Caco-2 (cell line): ENCODE measurements around the gene ITPR3. TPM values are rescaled to one million over a fixed set of nuclear protein-coding genes. Genes with fewer than 3 reads are reported as not detected.

ENCODE experiments used
- BruUV-seq: library from RNA; stranded (reverse); fragments of 400-500 nt; replicated peaks from 2 replicates; lab custom pipeline; 2021; lab: Mats Ljungman, UMichigan
- CTCF ChIA-PET: fragments of 300-600 bp; sonication (Branson Sonifier 250); formaldehyde crosslinking; loops from one replicate; lab custom pipeline; 2022; ENCODE audit warnings: antibody characterized with exemption; lab: Charles Lee
- POLR2A ChIA-PET: fragments of 300-600 bp; sonication (Branson Sonifier 250); formaldehyde crosslinking; loops from one replicate; lab custom pipeline; 2022; ENCODE audit warnings: antibody characterized with exemption; lab: Charles Lee
- DNase-seq, 2 experiments: peaks; one replicate each; pipeline versions ENCODE4 v3.0.0 to v3.0.0-alpha.2; 2020 to 2022
- H3K27me3 ChIP-seq: replicated peaks from 2 replicates; pipeline ENCODE4 v1.6.0; 2011; ENCODE audit warnings: low read length; ENCODE audit not compliant: control insufficient read depth, insufficient read depth
- H3K36me3 ChIP-seq: 2 replicates; pipeline ENCODE4 v1.5.1; 2011; ENCODE audit warnings: low read length; ENCODE audit not compliant: control insufficient read depth, insufficient read depth
- H3K4me1 ChIP-seq: fragments of 250-450 bp; sonication (Bioruptor Pico); 2 replicates; pipeline ENCODE4 v1.5.1; 2020; ENCODE audit warnings: mild to moderate bottlenecking
- H3K4me3 ChIP-seq: 2 replicates; pipeline ENCODE4 v1.5.1; 2011; ENCODE audit warnings: low read depth, mild to moderate bottlenecking, control low read depth, low read length
- H3K9me3 ChIP-seq: fragments of 250-450 bp; sonication (Bioruptor Pico); 2 replicates; pipeline ENCODE4 v1.5.1; 2020; ENCODE audit warnings: mild to moderate bottlenecking, moderate library complexity
- H3K27ac Mint-ChIP-seq: one replicate; pipeline ENCODE4 v1.8.0; 2022; ENCODE audit warnings: mixed read lengths; ENCODE audit not compliant: unreplicated experiment
- H3K27me3 Mint-ChIP-seq: one replicate; pipeline ENCODE4 v1.8.0; 2022; ENCODE audit warnings: mixed read lengths; ENCODE audit not compliant: insufficient read depth, unreplicated experiment
- H3K36me3 Mint-ChIP-seq: one replicate; pipeline ENCODE4 v1.8.0; 2022; ENCODE audit warnings: mild to moderate bottlenecking, mixed read lengths; ENCODE audit not compliant: insufficient read depth, unreplicated experiment
- H3K4me1 Mint-ChIP-seq: one replicate; pipeline ENCODE4 v1.8.0; 2022; ENCODE audit warnings: low read depth, mixed read lengths; ENCODE audit not compliant: unreplicated experiment
- H3K4me3 Mint-ChIP-seq: one replicate; pipeline ENCODE4 v1.8.0; 2022; ENCODE audit warnings: mild to moderate bottlenecking, moderate library complexity, mixed read lengths; ENCODE audit not compliant: unreplicated experiment
- H3K9me3 Mint-ChIP-seq: one replicate; pipeline ENCODE4 v1.8.0; 2022; ENCODE audit warnings: mixed read lengths; ENCODE audit not compliant: unreplicated experiment
- intact Hi-C: fragments of 100-400 bp; cut with micrococcal nuclease; formaldehyde crosslinking; loops from one replicate; pipeline ENCODE4 v1.10.0; 2022; ENCODE audit not compliant: unreplicated experiment
- total RNA-seq: library from RNA; stranded (reverse); gene quantifications from 2 replicates; pipeline ENCODE4 v1.2.3, GENCODE V29; 2022
- TF ChIP-seq, protein P1 (sequence below), 2 experiments: fragments of 200-600 bp in 1 of 2; IDR thresholded peaks; 1 replicate in 1 of 2; 2 replicates in 1 of 2; pipeline versions ENCODE4 v1.5.1 to v1.8.0; 2011 to 2022; ENCODE audit warnings: antibody characterized with exemption in 1 of 2, control low read depth in 1 of 2, inconsistent platforms in 1 of 2, low read depth in 1 of 2, low read length in 1 of 2, mild to moderate bottlenecking in 1 of 2, moderate library complexity in 1 of 2; ENCODE audit not compliant: insufficient read depth in 1 of 2, severe bottlenecking in 1 of 2, unreplicated experiment in 1 of 2

Gene ITPR3
- total RNA-seq, 1 experiment from 2014 or later = 42.1 TPM

DNA sequence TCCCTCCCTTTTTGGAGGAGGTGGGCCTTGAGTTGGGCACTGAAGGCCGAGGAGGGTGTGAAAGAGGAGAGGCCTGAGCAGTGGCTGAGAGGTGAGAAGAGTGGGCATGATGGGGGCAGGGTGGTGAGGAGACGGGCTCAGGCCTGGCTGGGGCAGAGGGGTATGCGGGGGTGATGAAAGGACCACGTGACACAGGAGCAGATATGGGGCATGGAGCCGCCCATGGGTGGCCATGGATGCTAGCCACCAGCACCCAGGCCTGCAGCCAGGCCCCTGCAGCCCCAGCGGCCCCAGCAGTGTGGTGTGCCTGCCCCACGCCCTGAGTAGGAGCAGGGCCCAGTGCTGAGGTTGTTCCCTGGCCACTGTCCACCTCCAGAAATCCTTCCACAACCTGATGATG is 63.9 kb downstream of the ITPR3 start:
- Mint-ChIP-seq H3K9me3 (no peaks in the 10 kb centered on the region), H3K4me1 (no peaks in the 10 kb centered on the region), H3K36me3 (peaks cover 34% of the 10 kb centered on the region), H3K4me3 (no peak overlapping the region), H3K27me3 (no peaks in the 10 kb centered on the region), H3K27ac (no peak overlapping the region)
- POLR2A ChIA-PET = no interaction called here
- intact Hi-C loops = no loop called here
- no peaks in the 10 kb centered on the region for H3K4me1 ChIP-seq
- BruUV-seq = no TSS peak
- peaks cover 1% of the 10 kb centered on the region; the same call in 1 of the 2 replicates for H3K36me3 ChIP-seq
- no peak for DNase-seq
- H3K9me3 ChIP-seq = no peaks in the 10 kb centered on the region
- H3K4me3 ChIP-seq = no peak overlapping the region
- TF ChIP-seq, protein P1, sequence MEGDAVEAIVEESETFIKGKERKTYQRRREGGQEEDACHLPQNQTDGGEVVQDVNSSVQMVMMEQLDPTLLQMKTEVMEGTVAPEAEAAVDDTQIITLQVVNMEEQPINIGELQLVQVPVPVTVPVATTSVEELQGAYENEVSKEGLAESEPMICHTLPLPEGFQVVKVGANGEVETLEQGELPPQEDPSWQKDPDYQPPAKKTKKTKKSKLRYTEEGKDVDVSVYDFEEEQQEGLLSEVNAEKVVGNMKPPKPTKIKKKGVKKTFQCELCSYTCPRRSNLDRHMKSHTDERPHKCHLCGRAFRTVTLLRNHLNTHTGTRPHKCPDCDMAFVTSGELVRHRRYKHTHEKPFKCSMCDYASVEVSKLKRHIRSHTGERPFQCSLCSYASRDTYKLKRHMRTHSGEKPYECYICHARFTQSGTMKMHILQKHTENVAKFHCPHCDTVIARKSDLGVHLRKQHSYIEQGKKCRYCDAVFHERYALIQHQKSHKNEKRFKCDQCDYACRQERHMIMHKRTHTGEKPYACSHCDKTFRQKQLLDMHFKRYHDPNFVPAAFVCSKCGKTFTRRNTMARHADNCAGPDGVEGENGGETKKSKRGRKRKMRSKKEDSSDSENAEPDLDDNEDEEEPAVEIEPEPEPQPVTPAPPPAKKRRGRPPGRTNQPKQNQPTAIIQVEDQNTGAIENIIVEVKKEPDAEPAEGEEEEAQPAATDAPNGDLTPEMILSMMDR (IDR thresholded peaks at IDR 0.05; ENCODE audit: insufficient read depth in 1 of 2, low read depth in 1 of 2, low read length in 1 of 2, severe bottlenecking in 1 of 2, unreplicated experiment in 1 of 2) = no peak
- CTCF ChIA-PET = interaction anchor here (0.5 kb wide), 1 partner anchor 17 kb away, joined by 3 read pairs; no protein-coding TSS in a partner anchor
- H3K27me3 ChIP-seq = no peaks in the 10 kb centered on the region

DNA sequence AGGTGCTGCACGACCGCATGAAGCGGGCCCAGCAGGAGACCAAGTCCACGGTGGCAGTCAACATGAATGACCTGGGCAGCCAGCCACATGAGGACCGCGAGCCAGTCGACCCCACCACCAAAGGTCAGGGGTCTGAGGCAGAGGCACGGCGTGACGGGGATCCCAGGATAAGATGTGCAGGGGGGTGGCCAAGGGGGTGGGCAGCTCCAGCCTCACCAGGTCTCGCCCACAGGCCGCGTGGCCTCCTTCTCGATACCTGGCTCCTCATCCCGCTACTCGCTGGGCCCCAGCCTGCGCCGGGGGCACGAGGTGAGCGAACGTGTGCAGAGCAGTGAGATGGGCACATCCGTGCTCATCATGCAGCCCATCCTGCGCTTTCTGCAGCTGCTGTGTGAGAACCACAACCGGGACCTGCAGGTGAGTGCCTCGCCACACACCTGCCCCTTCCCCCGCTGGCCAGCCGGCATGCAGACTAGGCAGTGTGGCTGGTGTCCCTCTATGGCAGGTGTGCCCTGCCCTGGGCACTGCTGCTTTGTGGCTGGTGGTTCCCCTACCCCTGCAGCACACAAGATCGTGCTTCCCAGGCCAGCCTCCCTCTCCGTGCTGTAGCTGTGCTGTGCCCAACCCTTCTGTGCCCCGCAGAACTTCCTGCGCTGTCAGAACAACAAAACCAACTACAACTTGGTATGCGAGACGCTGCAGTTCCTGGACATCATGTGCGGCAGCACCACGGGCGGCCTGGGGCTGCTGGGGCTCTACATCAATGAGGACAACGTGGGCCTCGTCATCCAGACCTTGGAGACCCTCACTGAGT is 64.5 kb downstream of the ITPR3 start:
- POLR2A ChIA-PET = no interaction called here
- Histone ChIP-seq H3K4me3 (no peak overlapping the region), H3K9me3 (no peaks in the 10 kb centered on the region), H3K27me3 (no peaks in the 10 kb centered on the region), H3K4me1 (no peaks in the 10 kb centered on the region), H3K36me3 (peaks cover 2% of the 10 kb centered on the region; the same call in 1 of the 2 replicates)
- H3K4me1 Mint-ChIP-seq = no peaks in the 10 kb centered on the region
- CTCF ChIA-PET = no interaction called here
- no peak overlapping the region for H3K4me3 Mint-ChIP-seq
- TF ChIP-seq, protein P1 (IDR thresholded peaks at IDR 0.05; ENCODE audit: insufficient read depth in 1 of 2, low read depth in 1 of 2, low read length in 1 of 2, severe bottlenecking in 1 of 2, unreplicated experiment in 1 of 2) = no peak
- H3K27ac Mint-ChIP-seq = no peak overlapping the region
- H3K36me3 Mint-ChIP-seq = peaks cover 31% of the 10 kb centered on the region
- no peaks in the 10 kb centered on the region for H3K9me3 Mint-ChIP-seq
- no peaks in the 10 kb centered on the region for H3K27me3 Mint-ChIP-seq
- BruUV-seq = no TSS peak
- no peak for DNase-seq
- intact Hi-C loops = no loop called here

DNA sequence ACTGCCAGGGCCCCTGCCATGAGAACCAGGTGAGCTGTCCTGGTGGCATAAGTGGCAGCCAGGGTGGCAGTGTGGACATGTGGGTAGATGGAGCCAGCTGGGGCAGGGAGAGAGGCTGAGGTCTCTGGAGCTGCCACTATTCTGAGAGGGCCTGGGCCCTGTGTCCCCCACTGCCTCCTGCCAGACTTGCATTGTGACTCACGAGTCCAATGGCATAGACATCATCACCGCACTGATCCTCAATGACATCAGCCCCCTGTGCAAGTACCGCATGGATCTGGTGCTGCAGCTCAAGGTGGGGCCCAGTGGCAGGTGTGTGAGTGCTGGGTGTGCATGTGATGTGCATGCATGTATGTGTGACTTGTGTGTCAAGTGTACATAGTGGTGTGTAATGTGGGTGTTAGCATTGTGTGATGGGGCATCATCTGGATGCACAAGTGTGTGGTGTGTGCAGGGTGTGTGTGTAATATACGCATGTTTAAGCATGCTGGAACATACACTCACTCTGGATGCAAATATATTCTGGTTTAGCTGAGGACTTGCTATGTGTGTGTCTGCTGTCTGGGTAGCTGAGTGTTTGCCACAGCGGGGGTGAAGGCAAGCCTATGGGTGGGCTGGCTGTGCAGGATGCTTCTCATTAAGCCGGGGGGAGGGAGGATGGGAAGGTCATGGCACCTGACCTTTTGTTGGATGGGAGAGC is 65.3 kb downstream of the ITPR3 start:
- no TSS peak for BruUV-seq
- CTCF ChIA-PET = no interaction called here
- Mint-ChIP-seq H3K36me3 (peaks cover 32% of the 10 kb centered on the region), H3K9me3 (no peaks in the 10 kb centered on the region), H3K27me3 (no peaks in the 10 kb centered on the region), H3K4me1 (no peaks in the 10 kb centered on the region), H3K4me3 (no peak overlapping the region), H3K27ac (no peak overlapping the region)
- Histone ChIP-seq H3K9me3 (no peaks in the 10 kb centered on the region), H3K4me3 (no peak overlapping the region), H3K4me1 (no peaks in the 10 kb centered on the region), H3K36me3 (peaks cover 5% of the 10 kb centered on the region), H3K27me3 (no peaks in the 10 kb centered on the region)
- no peak for DNase-seq
- TF ChIP-seq, protein P1 (IDR thresholded peaks at IDR 0.05; ENCODE audit: insufficient read depth in 1 of 2, low read depth in 1 of 2, low read length in 1 of 2, severe bottlenecking in 1 of 2, unreplicated experiment in 1 of 2) = no peak
- POLR2A ChIA-PET = no interaction called here
- intact Hi-C loops = no loop called here
